H1 (cell line): ENCODE data around the gene NDUFA3. TPM values are rescaled to one million over a fixed set of nuclear protein-coding genes. Genes with fewer than 3 reads are reported as not detected.

ENCODE experiments used
- CTCF ChIA-PET: fragments of 300-600 bp; sonication (Branson Sonifier 250); formaldehyde crosslinking; loops from one replicate; lab custom pipeline; 2021; ENCODE audit not compliant: partially characterized antibody; lab: Charles Lee
- POLR2A ChIA-PET: fragments of 300-600 bp; sonication (Branson Sonifier 250); formaldehyde crosslinking; loops from one replicate; lab custom pipeline; 2021; ENCODE audit warnings: inconsistent platforms; ENCODE audit not compliant: partially characterized antibody; lab: Charles Lee
- DNase-seq, 2 experiments: peaks; one replicate each; pipeline versions ENCODE4 v3.0.0 to v3.0.0-alpha.2; 2010 to 2022; ENCODE audit warnings: low spot score in 2 of 2, low read depth in 1 of 2, mixed read lengths in 1 of 2
- FAIRE-seq: peaks from 2 replicates; lab custom pipeline; 2011; peaks lifted over from hg19 to GRCh38; lab: Jason Lieb, UNC
- H2AFZ ChIP-seq: 2 replicates; pipeline ENCODE4 v1.8.1; 2012; ENCODE audit warnings: low read length, inconsistent platforms
- H2AK5ac ChIP-seq: 2 replicates; pipeline ENCODE4 v1.6.1; 2013; ENCODE audit warnings: low read depth, low read length
- H2BK120ac ChIP-seq: replicated peaks from 2 replicates; pipeline ENCODE3; 2013; ENCODE audit warnings: low read depth, low read length, inconsistent platforms
- H2BK12ac ChIP-seq: 2 replicates; pipeline ENCODE4 v1.6.1; 2013; ENCODE audit warnings: low read depth, low read length
- H2BK15ac ChIP-seq: 2 replicates; pipeline ENCODE4 v1.6.1; 2013; ENCODE audit warnings: low read length
- H2BK20ac ChIP-seq: 2 replicates; pipeline ENCODE4 v1.6.1; 2013; ENCODE audit warnings: low read length
- H2BK5ac ChIP-seq: 2 replicates; pipeline ENCODE4 v1.6.1; 2013; ENCODE audit warnings: low read depth, low read length
- H3K14ac ChIP-seq: 2 replicates; pipeline ENCODE4 v1.6.1; 2013; ENCODE audit warnings: inconsistent platforms; ENCODE audit not compliant: insufficient read length
- H3K18ac ChIP-seq: 2 replicates; pipeline ENCODE4 v1.6.1; 2013; ENCODE audit warnings: low read length; ENCODE audit errors: extremely low read depth
- H3K23ac ChIP-seq: 2 replicates; pipeline ENCODE4 v1.6.1; 2013; ENCODE audit warnings: inconsistent platforms; ENCODE audit not compliant: insufficient read length
- H3K23me2 ChIP-seq: 2 replicates; pipeline ENCODE4 v1.6.1; 2013; ENCODE audit warnings: low read depth, low read length
- H3K27ac ChIP-seq: 2 replicates; pipeline ENCODE4 v1.6.1; 2011; ENCODE audit warnings: low read depth, low read length, inconsistent platforms
- H3K27me3 ChIP-seq, 4 experiments: replicated peaks in 1 of 4; 1 replicate in 1 of 4; 2 replicates in 3 of 4; pipeline versions ENCODE4 v1.6.1 to v1.8.1; 2011 to 2013; ENCODE audit warnings: low read length in 3 of 4, mild to moderate bottlenecking in 3 of 4, inconsistent platforms in 2 of 4, mixed read lengths in 2 of 4, moderate library complexity in 1 of 4; ENCODE audit not compliant: control insufficient read depth in 3 of 4, insufficient read depth in 3 of 4; ENCODE audit errors: extremely low read depth in 1 of 4
- H3K36me3 ChIP-seq, 4 experiments: 2 replicates each; pipeline versions ENCODE4 v1.6.1 to v1.8.1; 2011 to 2013; ENCODE audit warnings: mild to moderate bottlenecking in 4 of 4, low read length in 3 of 4, moderate library complexity in 2 of 4, control low read depth in 1 of 4, inconsistent platforms in 1 of 4; ENCODE audit not compliant: insufficient read depth in 4 of 4, control insufficient read depth in 2 of 4
- H3K4ac ChIP-seq: replicated peaks from 2 replicates; pipeline ENCODE3; 2013; ENCODE audit warnings: low read length, low read depth, mixed read lengths, inconsistent platforms; ENCODE audit not compliant: insufficient read length
- H3K4me1 ChIP-seq, 4 experiments: replicated peaks in 1 of 4; 1 replicate in 1 of 4; 2 replicates in 3 of 4; pipeline versions ENCODE4 v1.6.1 to v1.8.1; 2011 to 2013; ENCODE audit warnings: low read length in 3 of 4, inconsistent platforms in 2 of 4, mixed read lengths in 1 of 4; ENCODE audit not compliant: insufficient read depth in 4 of 4, control insufficient read depth in 3 of 4
- H3K4me2 ChIP-seq, 2 experiments: 2 replicates each; pipeline versions ENCODE4 v1.6.1 to v1.8.1; 2011 to 2013; ENCODE audit warnings: low read depth in 2 of 2, low read length in 2 of 2, control low read depth in 1 of 2, inconsistent platforms in 1 of 2, mild to moderate bottlenecking in 1 of 2; ENCODE audit not compliant: insufficient read depth in 1 of 2
- H3K4me3 ChIP-seq, 4 experiments: fragments of 200-600, 300-600 bp in 1 of 4; sonication (generic), shearing (Covaris generic), sonication (Bioruptor Twin) in 1 of 4; 2 replicates each; pipeline versions ENCODE4 v1.5.1 to v1.8.1; 2011 to 2016; ENCODE audit warnings: low read length in 4 of 4, low read depth in 3 of 4, control low read depth in 2 of 4, inconsistent platforms in 2 of 4, mild to moderate bottlenecking in 2 of 4, mixed read lengths in 1 of 4, moderate library complexity in 1 of 4; ENCODE audit not compliant: insufficient read depth in 2 of 4; ENCODE audit errors: extremely low read depth in 1 of 4
- H3K56ac ChIP-seq: replicated peaks from 2 replicates; pipeline ENCODE3; 2013; ENCODE audit warnings: low read depth, mild to moderate bottlenecking, mixed read lengths, low read length, inconsistent platforms; ENCODE audit not compliant: insufficient read length
- H3K79me1 ChIP-seq: 2 replicates; pipeline ENCODE4 v1.6.1; 2013; ENCODE audit warnings: low read depth, low read length, control low read depth
- H3K79me2 ChIP-seq, 2 experiments: 2 replicates each; pipeline versions ENCODE4 v1.6.1 to v1.8.1; 2012 to 2013; ENCODE audit warnings: low read length in 2 of 2, mild to moderate bottlenecking in 2 of 2, inconsistent platforms in 1 of 2; ENCODE audit not compliant: insufficient read depth in 2 of 2, control insufficient read depth in 1 of 2
- H3K9ac ChIP-seq, 4 experiments: replicated peaks in 1 of 4; 1 replicate in 1 of 4; 2 replicates in 3 of 4; pipeline versions ENCODE4 v1.6.1 to v1.8.1; 2011 to 2013; ENCODE audit warnings: low read depth in 3 of 4, low read length in 3 of 4, control low read depth in 2 of 4, mild to moderate bottlenecking in 2 of 4, moderate library complexity in 2 of 4, inconsistent platforms in 1 of 4; ENCODE audit errors: extremely low read depth in 1 of 4
- H3K9me3 ChIP-seq, 2 experiments: 2 replicates each; pipeline versions ENCODE4 v1.6.1 to v1.8.1; 2012 to 2013; ENCODE audit warnings: mild to moderate bottlenecking in 2 of 2, moderate library complexity in 2 of 2, control low read depth in 1 of 2, inconsistent platforms in 1 of 2, low read depth in 1 of 2, low read length in 1 of 2, mixed read lengths in 1 of 2; ENCODE audit not compliant: insufficient read depth in 2 of 2
- H4K20me1 ChIP-seq, 2 experiments: replicated peaks in 1 of 2; 2 replicates each; pipeline versions ENCODE3 to v1.8.1; 2011 to 2013; ENCODE audit warnings: inconsistent platforms in 2 of 2, low read length in 2 of 2, mild to moderate bottlenecking in 1 of 2; ENCODE audit not compliant: insufficient read depth in 2 of 2, control insufficient read depth in 1 of 2
- H4K5ac ChIP-seq: 2 replicates; pipeline ENCODE4 v1.6.1; 2013; ENCODE audit warnings: low read length, low read depth, mixed read lengths, inconsistent platforms; ENCODE audit not compliant: insufficient read length
- H4K8ac ChIP-seq: 2 replicates; pipeline ENCODE4 v1.8.0; 2013; ENCODE audit warnings: mild to moderate bottlenecking, moderate library complexity, low read length, inconsistent platforms; ENCODE audit not compliant: insufficient read depth; ENCODE audit errors: extremely low read depth
- H4K91ac ChIP-seq: replicated peaks from 2 replicates; pipeline ENCODE3; 2013; ENCODE audit warnings: low read length, mixed read lengths, inconsistent platforms; ENCODE audit not compliant: insufficient read length
- CHD1 ChIP-seq: IDR thresholded peaks from 2 replicates; pipeline ENCODE4 v1.6.1; 2012; ENCODE audit warnings: low read depth, low read length, improper control_type of control experiment
- HDAC6 ChIP-seq: IDR thresholded peaks from one replicate; pipeline ENCODE4 v1.7.1; 2012; ENCODE audit warnings: low read depth, mild to moderate bottlenecking, inconsistent platforms, low read length, moderate library complexity
- SP2 ChIP-seq: IDR thresholded peaks from 2 replicates; pipeline ENCODE4 v1.6.1; 2012; ENCODE audit warnings: mild to moderate bottlenecking, low read length, inconsistent platforms
- WGBS, 2 experiments: shearing (Covaris generic) in 1 of 2; methylation state at CpG; one replicate each; pipeline versions ENCODE4 v1.1.6 to v1.1.7; 2013 to 2015; ENCODE audit warnings: low lambda C conversion rate in 2 of 2, mixed read lengths in 2 of 2, inconsistent platforms in 1 of 2, low coverage in 1 of 2, missing lambda C conversion rate in 1 of 2; ENCODE audit not compliant: insufficient replicate concordance in 2 of 2, insufficient coverage in 1 of 2, insufficient read length in 1 of 2; ENCODE audit errors: extremely low coverage in 1 of 2, missing lambda C conversion rate in 1 of 2; 5-methylcytosine and 5-hydroxymethylcytosine counted together
- polyA plus RNA-seq, 7 experiments: library from polyadenylated mRNA; depleted of rRNA in 3 of 7; stranded (reverse) in 5 of 7; unstranded in 2 of 7; fragments of >200 nt in 5 of 7; fragments of 200-250 nt in 2 of 7; gene quantifications; 1 replicate in 5 of 7; 2 replicates in 1 of 7; 4 replicates in 1 of 7; pipeline versions ENCODE4 v1.2.1 to v1.2.3, GENCODE V29; 2011 to 2013; ENCODE audit warnings: missing spikeins in 2 of 7, mixed read lengths in 2 of 7
- total RNA-seq: library from RNA; stranded (reverse); fragmentation: NEBNext Ultra II Directional; extraction: Animal tissue kit (Norgen Biotek cat#: 25700); gene quantifications from 2 replicates; pipeline ENCODE4 v1.2.1, GENCODE V29; 2021

NDUFA3 gene
- total and polyA plus RNA-seq, 2 of the 8 experiments (the other 6 are each of a cell fraction or from before 2014, with no cell fraction given), result 175 to 208 TPM

DNA sequence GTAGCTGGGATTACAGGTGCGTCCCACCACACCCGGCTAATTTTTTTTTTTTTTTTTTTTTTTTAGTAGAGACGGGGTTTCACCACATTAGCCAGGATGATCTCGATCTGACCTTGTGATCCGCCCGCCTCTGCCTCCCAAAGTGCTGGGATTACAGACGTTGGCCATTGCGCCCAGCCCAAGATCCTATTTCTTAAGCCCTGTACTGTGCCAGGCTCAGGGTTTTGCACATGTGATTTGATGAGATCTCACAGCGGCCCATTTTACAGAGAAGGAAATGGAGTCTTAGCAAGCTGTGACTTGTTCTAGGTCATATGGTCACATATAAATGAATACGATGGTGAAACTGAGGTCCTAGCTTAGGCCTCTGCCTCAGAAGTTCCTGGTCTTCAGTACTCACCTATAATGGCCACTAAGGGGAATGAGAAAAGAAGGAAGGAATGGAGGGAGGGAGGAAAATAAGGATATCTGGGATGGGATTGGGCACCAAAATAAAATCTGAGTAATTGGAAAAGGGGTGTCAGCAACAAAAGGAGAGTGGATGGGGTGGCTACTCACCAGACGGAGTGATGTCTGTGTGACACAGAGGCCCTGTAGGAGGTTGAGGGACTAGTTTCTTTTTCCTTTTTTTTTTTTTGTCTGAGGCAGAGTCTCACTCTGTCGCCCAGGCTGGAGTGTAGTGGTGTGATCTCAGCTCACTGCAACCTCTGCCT is 3.3 kb upstream of the NDUFA3 start:
- H2AFZ ChIP-seq, result no peak overlapping the region
- no peaks in the 10 kb centered on the region for H3K79me1 ChIP-seq
- H2AK5ac ChIP-seq, result no peak overlapping the region
- no peak overlapping the region for H4K5ac ChIP-seq
- H2BK12ac ChIP-seq, result no peak overlapping the region
- H3K27ac ChIP-seq, result no peak overlapping the region
- H2BK5ac ChIP-seq, result no peak overlapping the region
- no peak overlapping the region for H4K8ac ChIP-seq
- H3K4ac ChIP-seq, result no peak overlapping the region
- peaks cover 18% of the 10 kb centered on the region for H3K23me2 ChIP-seq
- CTCF ChIA-PET, result interaction anchor here (1.4 kb wide), 1 partner anchor 70 kb away, joined by 3 read pairs; no protein-coding TSS in a partner anchor
- H3K14ac ChIP-seq, result no peak overlapping the region
- DNase-seq, result no peak
- H4K91ac ChIP-seq, result no peak overlapping the region
- H3K4me2 ChIP-seq, result no peak overlapping the region
- H3K36me3 ChIP-seq, result peaks cover 0 to 1% (median 0%) of the 10 kb centered on the region in 4 experiments; a peak in 1 of 8 replicates
- no peak for FAIRE-seq
- TF ChIP-seq HDAC6 (no peak), SP2 (no peak), CHD1 (no peak)
- H3K56ac ChIP-seq, result no peak overlapping the region
- H3K18ac ChIP-seq, result no peak overlapping the region
- POLR2A ChIA-PET, result interaction anchor here (0.7 to 6.1 kb wide), 6 partner anchors 11 to 240 kb away, joined by 3 to 37 read pairs (median 4); partner anchors contain the start of genes PRPF31, RPS9 and TFPT
- H3K23ac ChIP-seq, result no peak overlapping the region
- peaks cover 0 to 5% (median 2%) of the 10 kb centered on the region in 4 experiments; a peak in 4 of 7 replicates for H3K4me1 ChIP-seq
- no peak overlapping the region for H3K4me3 ChIP-seq
- H3K27me3 ChIP-seq, result peaks cover 6 to 29% (median 18%) of the 10 kb centered on the region in 4 experiments
- no peak overlapping the region for H2BK15ac ChIP-seq
- H3K9me3 ChIP-seq, result no peaks in the 10 kb centered on the region; a peak in 1 of 4 replicates
- H4K20me1 ChIP-seq, result peaks cover 0 to 1% of the 10 kb centered on the region in 2 experiments
- no peak overlapping the region for H2BK20ac ChIP-seq
- 87% methylated on average over 10 of the region's 12 CpGs; no CpG with 5 or more reads in 1 of the 2 experiments for WGBS, 2 experiments
- peaks cover 0 to 10% of the 10 kb centered on the region in 2 experiments; a peak in 2 of 4 replicates for H3K79me2 ChIP-seq
- no peak overlapping the region for H2BK120ac ChIP-seq
- no peak overlapping the region for H3K9ac ChIP-seq
